Esophagus squamous epithelium (tissue), 4 donors: ENCODE data around the gene STK35.

Experiments used
- POLR2A ChIP-seq, 4 donors: fragments of 450-650 bp; IDR thresholded peaks; one replicate each; pipeline ENCODE4 v1.6.1; 2017; ENCODE audit warnings: antibody characterized with exemption in 4 of 4, mild to moderate bottlenecking in 4 of 4, moderate library complexity in 3 of 4
- TF ChIP-seq, protein P1 (sequence below), 6 experiments: fragments of 450-650 bp in 4 of 6; fragments of 200-600 bp in 2 of 6; sonication (generic) in 2 of 6; IDR thresholded peaks; one replicate each; pipeline ENCODE4 v1.5.1; 2016 to 2019; ENCODE audit warnings: antibody characterized with exemption in 6 of 6, mild to moderate bottlenecking in 4 of 6, moderate library complexity in 4 of 6

DNA sequence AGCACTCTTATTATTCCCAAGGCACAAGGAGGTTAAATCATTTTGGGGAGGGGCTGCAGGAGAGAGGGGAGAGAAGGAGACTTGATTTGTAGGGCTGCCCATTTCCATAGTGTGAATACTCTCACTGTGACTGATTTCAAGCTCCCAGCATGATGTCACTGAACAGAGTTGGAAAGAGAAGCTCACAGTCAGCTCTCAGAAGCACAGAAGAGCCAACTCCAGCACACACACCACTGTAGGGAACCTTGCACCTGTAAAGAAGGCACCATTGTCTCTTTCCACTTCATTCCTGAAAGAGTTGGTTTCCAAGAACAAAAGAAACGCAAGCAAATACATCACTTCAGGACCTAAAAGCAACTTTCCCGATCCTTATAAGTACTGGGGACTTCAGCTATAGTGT is 12.7 kb upstream of the STK35 start:
- TF ChIP-seq, protein P1, sequence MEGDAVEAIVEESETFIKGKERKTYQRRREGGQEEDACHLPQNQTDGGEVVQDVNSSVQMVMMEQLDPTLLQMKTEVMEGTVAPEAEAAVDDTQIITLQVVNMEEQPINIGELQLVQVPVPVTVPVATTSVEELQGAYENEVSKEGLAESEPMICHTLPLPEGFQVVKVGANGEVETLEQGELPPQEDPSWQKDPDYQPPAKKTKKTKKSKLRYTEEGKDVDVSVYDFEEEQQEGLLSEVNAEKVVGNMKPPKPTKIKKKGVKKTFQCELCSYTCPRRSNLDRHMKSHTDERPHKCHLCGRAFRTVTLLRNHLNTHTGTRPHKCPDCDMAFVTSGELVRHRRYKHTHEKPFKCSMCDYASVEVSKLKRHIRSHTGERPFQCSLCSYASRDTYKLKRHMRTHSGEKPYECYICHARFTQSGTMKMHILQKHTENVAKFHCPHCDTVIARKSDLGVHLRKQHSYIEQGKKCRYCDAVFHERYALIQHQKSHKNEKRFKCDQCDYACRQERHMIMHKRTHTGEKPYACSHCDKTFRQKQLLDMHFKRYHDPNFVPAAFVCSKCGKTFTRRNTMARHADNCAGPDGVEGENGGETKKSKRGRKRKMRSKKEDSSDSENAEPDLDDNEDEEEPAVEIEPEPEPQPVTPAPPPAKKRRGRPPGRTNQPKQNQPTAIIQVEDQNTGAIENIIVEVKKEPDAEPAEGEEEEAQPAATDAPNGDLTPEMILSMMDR (IDR thresholded peaks at IDR 0.05) = no peak
- TF ChIP-seq POLR2A (IDR thresholded peaks at IDR 0.05) = no peak
